Measurements from ENCODE around the gene TES. TPM values are rescaled to one million over a fixed set of nuclear protein-coding genes. Genes with fewer than 3 reads are reported as not detected.

The TES gene
- total and polyA plus RNA-seq, 2 experiments from 2014 or later = 37.3 to 38.3 TPM

- ATAC-seq (no peak), DNase-seq (ENCODE audit: low spot score) (no peak)
- Mint-ChIP-seq H3K27me3 (ENCODE audit: insufficient read depth, low read depth, poor library complexity) (no peaks in the 10 kb centered on the region), H3K27ac (no peak overlapping the region), H3K36me3 (ENCODE audit: low read depth) (no peaks in the 10 kb centered on the region), H3K4me3 (no peak overlapping the region), H3K4me1 (no peaks in the 10 kb centered on the region), H3K9me3 (no peaks in the 10 kb centered on the region)
- no peak overlapping the region for H3K4me2 ChIP-seq
- H3K79me2 ChIP-seq (replicated peaks; ENCODE audit: insufficient read depth) = no peaks in the 10 kb centered on the region
- no peak for TF ChIP-seq ZNF331 (CRISPR knock-in tag; IDR thresholded peaks at IDR 0.05; ENCODE audit: low read depth)
- TF ChIP-seq REST (IDR thresholded peaks at IDR 0.05; ENCODE audit: unreplicated experiment) = no peak
- TF ChIP-seq ZNF462 (CRISPR knock-in tag; IDR thresholded peaks at IDR 0.05) = no peak
- TF ChIP-seq EZH2 (IDR thresholded peaks at IDR 0.05; ENCODE audit: low read depth, unreplicated experiment) = no peak
- TF ChIP-seq STAT1 (IDR thresholded peaks at IDR 0.05; ENCODE audit: unreplicated experiment) = no peak
- TF ChIP-seq JUNB (IDR thresholded peaks at IDR 0.05; ENCODE audit: unreplicated experiment) = no peak
- no peak for TF ChIP-seq ZNF114 (CRISPR knock-in tag; IDR thresholded peaks at IDR 0.05)
- no peak for TF ChIP-seq CREB1 (CRISPR knock-in tag; IDR thresholded peaks at IDR 0.05; ENCODE audit: low read depth)
- no peak for TF ChIP-seq EZH2phosphoT487 (IDR thresholded peaks at IDR 0.05; ENCODE audit: unreplicated experiment)
- no peak for TF ChIP-seq CTCF (conservative IDR thresholded peaks at IDR 0.05; ENCODE audit: low read depth in 2 of 2)
- no peak for TF ChIP-seq NANOG (IDR thresholded peaks at IDR 0.05; ENCODE audit: borderline replicate concordance)
- no peak for TF ChIP-seq POLR2AphosphoS5 (IDR thresholded peaks at IDR 0.05; ENCODE audit: low read depth)
- TF ChIP-seq ETS1 (IDR thresholded peaks at IDR 0.05) = no peak
- H2AFZ ChIP-seq = no peak overlapping the region
- no peak overlapping the region for H3K27ac ChIP-seq (ENCODE audit: low read depth)
- no peak overlapping the region for H3K4me3 ChIP-seq
- H3K4me1 ChIP-seq (ENCODE audit: insufficient read depth) = no peaks in the 10 kb centered on the region
- H3F3A ChIP-seq (replicated peaks; ENCODE audit: low read depth) = no peaks in the 10 kb centered on the region
- no peaks in the 10 kb centered on the region for H3K36me3 ChIP-seq (ENCODE audit: insufficient read depth)
- no peaks in the 10 kb centered on the region for H3K27me3 ChIP-seq (ENCODE audit: insufficient read depth)
- H3K9me2 ChIP-seq (ENCODE audit: insufficient read depth) = 0 out of 2 replicates have a peak, but pooled peaks cover 4% of the 10 kb centered on the region
- H4K20me1 ChIP-seq (replicated peaks; ENCODE audit: insufficient read depth) = no peaks in the 10 kb centered on the region
Measured at GRCh38 chr7:116307253-116307652, 96.9 kb downstream of the TES start.
